MM.1S (cell line): ENCODE data around the gene ADAMTS17.

ENCODE experiments used
- DNase-seq: peaks from one replicate; pipeline ENCODE4 v3.0.0-alpha.2; 2015
- H2AFZ ChIP-seq: fragments of 300-600 bp; sonication (generic); 2 replicates; pipeline ENCODE4 v1.6.0; 2016; ENCODE audit warnings: antibody characterized with exemption, low read length
- H3F3A ChIP-seq: fragments of 300-600 bp; sonication (generic); 2 replicates; pipeline ENCODE4 v1.6.1; 2016; ENCODE audit warnings: mild to moderate bottlenecking, antibody characterized with exemption, low read length, moderate library complexity, mixed read lengths; ENCODE audit not compliant: insufficient read depth
- H3K27ac ChIP-seq: fragments of 300-600 bp; sonication (generic); 2 replicates; pipeline ENCODE4 v1.5.1; 2016; ENCODE audit warnings: mild to moderate bottlenecking, low read length
- H3K27me3 ChIP-seq: fragments of 300-600 bp; sonication (generic); replicated peaks from 2 replicates; pipeline ENCODE4 v1.6.0; 2016; ENCODE audit warnings: low read length; ENCODE audit not compliant: insufficient read depth
- H3K36me3 ChIP-seq: fragments of 300-600 bp; sonication (generic); replicated peaks from 2 replicates; pipeline ENCODE4 v1.6.1; 2016; ENCODE audit warnings: mild to moderate bottlenecking, low read length, mixed read lengths; ENCODE audit not compliant: insufficient read depth
- H3K4me1 ChIP-seq: fragments of 300-600 bp; sonication (generic); 2 replicates; pipeline ENCODE4 v1.6.1; 2016; ENCODE audit warnings: low read length, mixed read lengths
- H3K4me2 ChIP-seq: fragments of 300-600 bp; sonication (generic); 2 replicates; pipeline ENCODE4 v1.6.0; 2016; ENCODE audit warnings: low read depth, low read length
- H3K4me3 ChIP-seq: fragments of 300-600 bp; sonication (generic); 2 replicates; pipeline ENCODE4 v1.5.1; 2016; ENCODE audit warnings: low read length, mixed read lengths
- H3K79me2 ChIP-seq: fragments of 300-600 bp; sonication (generic); 2 replicates; pipeline ENCODE4 v1.6.1; 2016; ENCODE audit warnings: mixed run types, low read length, mixed read lengths
- H3K9ac ChIP-seq: fragments of 300-600 bp; sonication (generic); 2 replicates; pipeline ENCODE4 v1.6.1; 2016; ENCODE audit warnings: low read length, mixed read lengths
- H3K9me2 ChIP-seq: fragments of 300-600 bp; sonication (generic); replicated peaks from 2 replicates; pipeline ENCODE4 v1.6.1; 2016; ENCODE audit warnings: mild to moderate bottlenecking, low read length, mixed read lengths; ENCODE audit not compliant: insufficient read depth
- H3K9me3 ChIP-seq: fragments of 300-600 bp; sonication (generic); replicated peaks from 2 replicates; pipeline ENCODE4 v1.6.1; 2016; ENCODE audit warnings: mild to moderate bottlenecking, low read length, mixed read lengths; ENCODE audit not compliant: insufficient read depth
- H4K20me1 ChIP-seq: fragments of 300-600 bp; sonication (generic); 2 replicates; pipeline ENCODE4 v1.6.1; 2016; ENCODE audit warnings: mild to moderate bottlenecking, low read length, moderate library complexity, mixed read lengths; ENCODE audit not compliant: insufficient read depth
- CTCF ChIP-seq: fragments of 300-600 bp; sonication (generic); IDR thresholded peaks from 2 replicates; pipeline ENCODE4 v1.5.1; 2016; ENCODE audit warnings: antibody characterized with exemption, low read length, mixed read lengths
- EZH2 ChIP-seq: fragments of 300-600 bp; sonication (generic); optimal IDR thresholded peaks from 2 replicates; pipeline ENCODE3; 2017; ENCODE audit warnings: low read depth, mild to moderate bottlenecking, antibody characterized with exemption, low read length, mixed read lengths
- EZH2phosphoT487 ChIP-seq: fragments of 300-600 bp; sonication (generic); IDR thresholded peaks from 2 replicates; pipeline ENCODE4 v1.6.1; 2018; ENCODE audit warnings: antibody characterized with exemption, low read length

Gene ADAMTS17

GRCh38 chr15:100114571-100114970, 227.2 kb downstream of the ADAMTS17 start:
- Histone ChIP-seq H2AFZ (no peak overlapping the region), H4K20me1 (no peaks in the 10 kb centered on the region), H3K4me1 (no peaks in the 10 kb centered on the region), H3K9me3 (no peaks in the 10 kb centered on the region), H3F3A (no peaks in the 10 kb centered on the region), H3K27me3 (no peaks in the 10 kb centered on the region), H3K9me2 (no peaks in the 10 kb centered on the region), H3K4me3 (no peak overlapping the region), H3K36me3 (no peaks in the 10 kb centered on the region), H3K4me2 (no peak overlapping the region), H3K27ac (no peak overlapping the region), H3K9ac (no peak overlapping the region), H3K79me2 (no peaks in the 10 kb centered on the region)
- DNase-seq: no peak
- no peak for TF ChIP-seq EZH2
- TF ChIP-seq EZH2phosphoT487: no peak
- no peak for TF ChIP-seq CTCF

- no peaks in the 10 kb centered on the region for H3K9me2 ChIP-seq
- no peak overlapping the region for H3K4me2 ChIP-seq
- H3K9ac ChIP-seq: no peak overlapping the region
- H3K27me3 ChIP-seq: no peaks in the 10 kb centered on the region
- no peaks in the 10 kb centered on the region for H3K36me3 ChIP-seq
- no peaks in the 10 kb centered on the region for H3K9me3 ChIP-seq
- no peak overlapping the region for H3K27ac ChIP-seq
- H3F3A ChIP-seq: no peaks in the 10 kb centered on the region
- no peak for DNase-seq
- no peaks in the 10 kb centered on the region for H4K20me1 ChIP-seq
- H2AFZ ChIP-seq: no peak overlapping the region
- TF ChIP-seq CTCF (no peak), EZH2 (no peak), EZH2phosphoT487 (no peak)
- H3K4me3 ChIP-seq: no peak overlapping the region
- H3K79me2 ChIP-seq: no peaks in the 10 kb centered on the region
- H3K4me1 ChIP-seq: no peaks in the 10 kb centered on the region
Measured at GRCh38 chr15:100114100-100114499, 227.7 kb downstream of the ADAMTS17 start.

GRCh38 chr15:100113351-100114080, 228.3 kb downstream of the ADAMTS17 start:
- H3K79me2 ChIP-seq: no peaks in the 10 kb centered on the region
- TF ChIP-seq EZH2: no peak
- TF ChIP-seq EZH2phosphoT487: no peak
- TF ChIP-seq CTCF: no peak
- no peaks in the 10 kb centered on the region for H3K9me2 ChIP-seq
- H3K36me3 ChIP-seq: no peaks in the 10 kb centered on the region
- no peaks in the 10 kb centered on the region for H3K9me3 ChIP-seq
- H3K27me3 ChIP-seq: no peaks in the 10 kb centered on the region
- H3K27ac ChIP-seq: no peak overlapping the region
- H4K20me1 ChIP-seq: no peaks in the 10 kb centered on the region
- no peaks in the 10 kb centered on the region for H3K4me1 ChIP-seq
- no peak overlapping the region for H3K4me3 ChIP-seq
- H3K9ac ChIP-seq: no peak overlapping the region
- no peak for DNase-seq
- no peak overlapping the region for H3K4me2 ChIP-seq
- H3F3A ChIP-seq: no peaks in the 10 kb centered on the region
- H2AFZ ChIP-seq: no peak overlapping the region
